A673 (cell line): ENCODE measurements around the gene TSC2.

Experiments
- EZH2 ChIP-seq: fragments of 200-600 bp; sonication (generic); IDR thresholded peaks from 2 replicates; pipeline ENCODE4 v1.6.1; 2017; ENCODE audit warnings: borderline replicate concordance, low read depth, mild to moderate bottlenecking, mixed read lengths, antibody characterized with exemption, low read length; ENCODE audit not compliant: poor library complexity, severe bottlenecking
- TF ChIP-seq, protein P1 (sequence below): fragments of 300-800, 200-600 bp; sonication (generic); conservative IDR thresholded peaks from 2 replicates; pipeline ENCODE4 v1.5.1; 2017; ENCODE audit warnings: low read depth, mild to moderate bottlenecking, antibody characterized with exemption, low read length, moderate library complexity, mixed read lengths

DNA sequence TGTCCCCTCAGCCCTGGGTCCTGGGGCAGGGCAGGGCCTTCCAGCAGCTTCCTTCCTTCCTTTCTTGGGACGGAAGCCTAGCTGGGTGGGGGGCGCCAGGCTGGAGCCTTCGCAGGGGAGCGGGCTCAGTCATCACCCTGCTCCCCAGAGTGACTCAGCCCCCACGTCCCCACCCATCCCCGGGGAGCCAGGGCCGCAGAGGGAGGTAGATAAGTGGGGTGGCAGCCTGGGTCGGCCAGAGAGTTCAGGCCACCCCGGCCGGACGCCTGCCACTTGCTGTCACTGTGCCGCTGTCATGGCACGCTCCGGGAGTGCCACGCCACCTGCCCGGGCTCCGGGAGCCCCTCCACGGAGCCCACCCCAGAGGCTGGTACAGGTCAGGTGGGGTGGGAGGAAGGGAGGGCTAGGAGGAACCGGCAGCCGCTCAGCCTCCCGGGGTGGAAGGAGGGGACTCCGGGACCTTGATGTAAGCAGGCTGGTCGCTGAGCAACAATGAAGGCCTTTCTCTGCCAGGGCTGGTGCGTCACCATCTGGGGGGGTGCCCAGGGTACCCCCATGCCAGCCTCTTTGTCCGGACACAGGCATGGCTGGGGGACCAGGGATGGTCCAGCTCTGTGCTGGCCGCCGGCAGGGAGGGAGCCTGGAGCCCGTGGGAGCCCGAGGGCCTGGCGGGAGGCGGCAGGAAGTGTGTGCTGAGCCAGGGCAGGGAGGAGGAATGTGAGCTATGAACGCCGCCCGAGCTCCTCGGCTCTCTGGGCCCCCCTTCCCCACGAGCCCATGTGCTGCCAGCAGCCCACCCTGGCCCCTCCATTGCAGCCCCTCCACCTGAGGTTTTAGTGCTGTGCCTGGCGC lies 14.5 kb upstream of the TSC2 start:
- TF ChIP-seq, protein P1, sequence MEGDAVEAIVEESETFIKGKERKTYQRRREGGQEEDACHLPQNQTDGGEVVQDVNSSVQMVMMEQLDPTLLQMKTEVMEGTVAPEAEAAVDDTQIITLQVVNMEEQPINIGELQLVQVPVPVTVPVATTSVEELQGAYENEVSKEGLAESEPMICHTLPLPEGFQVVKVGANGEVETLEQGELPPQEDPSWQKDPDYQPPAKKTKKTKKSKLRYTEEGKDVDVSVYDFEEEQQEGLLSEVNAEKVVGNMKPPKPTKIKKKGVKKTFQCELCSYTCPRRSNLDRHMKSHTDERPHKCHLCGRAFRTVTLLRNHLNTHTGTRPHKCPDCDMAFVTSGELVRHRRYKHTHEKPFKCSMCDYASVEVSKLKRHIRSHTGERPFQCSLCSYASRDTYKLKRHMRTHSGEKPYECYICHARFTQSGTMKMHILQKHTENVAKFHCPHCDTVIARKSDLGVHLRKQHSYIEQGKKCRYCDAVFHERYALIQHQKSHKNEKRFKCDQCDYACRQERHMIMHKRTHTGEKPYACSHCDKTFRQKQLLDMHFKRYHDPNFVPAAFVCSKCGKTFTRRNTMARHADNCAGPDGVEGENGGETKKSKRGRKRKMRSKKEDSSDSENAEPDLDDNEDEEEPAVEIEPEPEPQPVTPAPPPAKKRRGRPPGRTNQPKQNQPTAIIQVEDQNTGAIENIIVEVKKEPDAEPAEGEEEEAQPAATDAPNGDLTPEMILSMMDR = no peak
- TF ChIP-seq EZH2 = no peak
